Adrenal gland (tissue), 5 donors: ENCODE measurements around the gene APBA1.

Experiments
- CTCF ChIP-seq, 6 experiments: fragments of 450-650 bp in 4 of 6; fragments of 200-600 bp in 2 of 6; sonication (generic) in 1 of 6; IDR thresholded peaks; 1 replicate in 5 of 6; 2 replicates in 1 of 6; pipeline versions ENCODE4 v1.5.1 to v1.8.0; 2016 to 2021; ENCODE audit warnings: antibody characterized with exemption in 6 of 6, mild to moderate bottlenecking in 2 of 6, moderate library complexity in 1 of 6
- POLR2A ChIP-seq, 2 donors: fragments of 450-650 bp; IDR thresholded peaks; one replicate each; pipeline ENCODE4 v1.6.1; 2017; ENCODE audit warnings: antibody characterized with exemption in 2 of 2, mild to moderate bottlenecking in 2 of 2, moderate library complexity in 1 of 2
- donor health status: DM: no; HTN: no; CAD: no.

GRCh38 chr9:69584759-69585158, 87.4 kb downstream of the APBA1 start:
- TF ChIP-seq CTCF (IDR thresholded peaks at IDR 0.05) (no peak), POLR2A (IDR thresholded peaks at IDR 0.05) (no peak)
